Activated CD4-positive, alpha-beta T cell treated with anti-CD3 and anti-CD28 coated beads, Interleukin-2, amount 10 ng/mL, durations not matched to agents 24 days and 14 days (primary cell): ENCODE measurements around the gene REXO1. TPM values are rescaled to one million over a fixed set of nuclear protein-coding genes. Genes with fewer than 3 reads are reported as not detected.
"Not testable (repeated sequence)": the region's sequence is repeated elsewhere in the genome, so short reads cannot be mapped to it uniquely, and the experiment has no call there.

Source experiments
- DNase-seq: peaks from one replicate; pipeline ENCODE4 v3.0.0; 2022
- H3K27ac Mint-ChIP-seq: one replicate; pipeline ENCODE4 v1.8.0; 2022; ENCODE audit warnings: mild to moderate bottlenecking, mixed read lengths
- H3K27me3 Mint-ChIP-seq: one replicate; pipeline ENCODE4 v1.8.0; 2022; ENCODE audit warnings: mixed read lengths
- H3K36me3 Mint-ChIP-seq: one replicate; pipeline ENCODE4 v1.8.0; 2022; ENCODE audit warnings: low read depth, mild to moderate bottlenecking, mixed read lengths
- H3K4me1 Mint-ChIP-seq: one replicate; pipeline ENCODE4 v1.8.0; 2021; ENCODE audit warnings: mixed read lengths
- H3K4me3 Mint-ChIP-seq: one replicate; pipeline ENCODE4 v1.8.0; 2022; ENCODE audit warnings: mild to moderate bottlenecking, moderate library complexity, mixed read lengths
- H3K9me3 Mint-ChIP-seq: one replicate; pipeline ENCODE4 v1.8.0; 2021; ENCODE audit warnings: mixed read lengths
- intact Hi-C: fragments of 100-400 bp; cut with micrococcal nuclease; formaldehyde crosslinking; loops from one replicate; pipeline ENCODE4 v1.15.1; 2023
- total RNA-seq: library from RNA; stranded (reverse); gene quantifications from 2 replicates; pipeline ENCODE4 v1.2.3, GENCODE V29; 2022

REXO1 gene
- total RNA-seq, 1 donor from 2014 or later, result 61.4 TPM

GRCh38 chr19:1810439-1811160 is 37.7 kb downstream of the REXO1 start:
- H3K36me3 Mint-ChIP-seq, result peaks cover 5% of the 10 kb centered on the region
- no peak for DNase-seq
- no peak overlapping the region for H3K27ac Mint-ChIP-seq
- no peaks in the 10 kb centered on the region for H3K27me3 Mint-ChIP-seq
- H3K4me1 Mint-ChIP-seq, result peaks cover 13% of the 10 kb centered on the region
- no peaks in the 10 kb centered on the region for H3K9me3 Mint-ChIP-seq
- intact Hi-C loops, result loop anchor here (5.0 kb wide), 2 partner anchors 158 to 218 kb away; partner anchors contain the start of genes MBD3 and TCF3
- peak overlapping the region; percentile 26 for H3K4me3 Mint-ChIP-seq

- peaks cover 13% of the 10 kb centered on the region for H3K4me1 Mint-ChIP-seq
Observed at GRCh38 chr19:1809678-1810077, 38.6 kb downstream of the REXO1 start.

GRCh38 chr19:1808395-1808731 is 39.9 kb downstream of the REXO1 start:
- no peak overlapping the region for H3K27ac Mint-ChIP-seq
- no peaks in the 10 kb centered on the region for H3K27me3 Mint-ChIP-seq
- H3K4me3 Mint-ChIP-seq, result no peak overlapping the region
- H3K9me3 Mint-ChIP-seq, result no peaks in the 10 kb centered on the region
- no peak for DNase-seq
- intact Hi-C loops, result no loop called here
- H3K36me3 Mint-ChIP-seq, result peaks cover 6% of the 10 kb centered on the region
- peaks cover 13% of the 10 kb centered on the region for H3K4me1 Mint-ChIP-seq

More at GRCh38 chr19:1809678-1810077, 38.6 kb downstream of the REXO1 start:
- Mint-ChIP-seq H3K27me3 (no peaks in the 10 kb centered on the region), H3K9me3 (no peaks in the 10 kb centered on the region), H3K27ac (no peak overlapping the region), H3K36me3 (peaks cover 4% of the 10 kb centered on the region), H3K4me3 (no peak overlapping the region)
- no peak for DNase-seq
- intact Hi-C loops, result loop anchor here (5.0 kb wide), 2 partner anchors 157 to 217 kb away; partner anchors contain the start of genes MBD3 and TCF3

GRCh38 chr19:1807695-1808394 is 40.4 kb downstream of the REXO1 start:
- Mint-ChIP-seq H3K4me3 (no peak overlapping the region), H3K36me3 (peaks cover 6% of the 10 kb centered on the region), H3K27ac (no peak overlapping the region), H3K9me3 (no peaks in the 10 kb centered on the region), H3K27me3 (no peaks in the 10 kb centered on the region), H3K4me1 (peaks cover 9% of the 10 kb centered on the region)
- intact Hi-C loops, result no loop called here
- DNase-seq, result no peak

- Mint-ChIP-seq H3K4me3 (no peak overlapping the region), H3K27ac (no peak overlapping the region), H3K9me3 (no peaks in the 10 kb centered on the region), H3K36me3 (peaks cover 10% of the 10 kb centered on the region), H3K4me1 (peaks cover 3% of the 10 kb centered on the region), H3K27me3 (no peaks in the 10 kb centered on the region)
- no peak for DNase-seq
- intact Hi-C loops, result no loop called here
Observed at GRCh38 chr19:1807030-1807694, 41.1 kb downstream of the REXO1 start.

- peaks cover 2% of the 10 kb centered on the region for H3K4me1 Mint-ChIP-seq
- H3K27ac Mint-ChIP-seq, result no peak overlapping the region
- intact Hi-C loops, result no loop called here
- peaks cover 10% of the 10 kb centered on the region for H3K36me3 Mint-ChIP-seq
- no peak for DNase-seq
- H3K9me3 Mint-ChIP-seq, result no peaks in the 10 kb centered on the region
- H3K4me3 Mint-ChIP-seq, result no peak overlapping the region
- H3K27me3 Mint-ChIP-seq, result no peaks in the 10 kb centered on the region
Observed at GRCh38 chr19:1806184-1807029, 41.9 kb downstream of the REXO1 start.

GRCh38 chr19:1805401-1806183 is 42.7 kb downstream of the REXO1 start:
- no peak for DNase-seq
- intact Hi-C loops, result no loop called here
- Mint-ChIP-seq H3K4me1 (no peaks in the 10 kb centered on the region), H3K27ac (no peak overlapping the region), H3K27me3 (no peaks in the 10 kb centered on the region), H3K36me3 (peaks cover 10% of the 10 kb centered on the region), H3K9me3 (no peaks in the 10 kb centered on the region), H3K4me3 (no peak overlapping the region)

- Mint-ChIP-seq H3K4me3 (no peak overlapping the region), H3K36me3 (peaks cover 13% of the 10 kb centered on the region), H3K27me3 (no peaks in the 10 kb centered on the region), H3K27ac (no peak overlapping the region), H3K9me3 (no peaks in the 10 kb centered on the region), H3K4me1 (no peaks in the 10 kb centered on the region)
- intact Hi-C loops, result no loop called here
- no peak for DNase-seq
Observed at GRCh38 chr19:1804858-1805257, 43.4 kb downstream of the REXO1 start.

DNA sequence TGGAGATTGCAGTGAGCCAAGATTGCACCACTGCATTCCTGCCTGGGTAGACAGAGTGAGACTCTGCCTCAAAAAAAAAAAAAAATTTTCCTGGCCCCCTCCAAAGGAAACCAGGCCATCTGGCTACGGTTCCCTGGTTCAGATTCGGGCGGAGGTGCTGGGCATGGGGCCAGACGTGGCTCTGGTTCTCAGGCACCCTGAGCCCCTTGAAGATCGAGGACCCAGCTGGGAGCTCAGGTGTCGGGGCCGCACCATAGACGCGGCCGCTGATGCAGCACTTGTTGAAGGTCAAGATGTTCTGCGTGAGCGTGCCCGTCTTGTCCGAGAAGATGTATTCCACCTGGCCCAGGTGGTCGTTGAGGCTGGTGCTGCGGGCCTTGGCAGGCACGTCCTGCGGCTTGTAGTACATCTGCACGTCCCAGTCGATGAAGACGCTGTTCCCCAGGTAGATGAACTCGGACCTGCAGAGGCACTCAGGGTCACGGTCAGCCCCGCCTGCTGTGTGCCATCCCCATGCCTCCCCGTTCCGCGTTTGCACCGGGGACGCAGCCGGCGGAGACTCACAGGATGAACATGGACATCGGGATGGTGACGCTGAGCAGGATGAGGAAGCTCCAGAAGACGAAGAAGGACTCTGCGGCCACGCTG is 48.5 kb downstream of the REXO1 start:
- Mint-ChIP-seq H3K27me3 (no peaks in the 10 kb centered on the region), H3K27ac (no peak overlapping the region), H3K4me1 (peaks cover 1% of the 10 kb centered on the region), H3K36me3 (peaks cover 12% of the 10 kb centered on the region), H3K9me3 (no peaks in the 10 kb centered on the region), H3K4me3 (no peak overlapping the region)
- DNase-seq, result no peak
- intact Hi-C loops, result no loop called here

GRCh38 chr19:1797313-1797712 is 51.0 kb downstream of the REXO1 start:
- H3K36me3 Mint-ChIP-seq, DNase-seq, H3K4me1 Mint-ChIP-seq, H3K27me3 Mint-ChIP-seq, H3K27ac Mint-ChIP-seq, intact Hi-C loops, H3K4me3 Mint-ChIP-seq, H3K9me3 Mint-ChIP-seq: not testable (repeated sequence)

DNA sequence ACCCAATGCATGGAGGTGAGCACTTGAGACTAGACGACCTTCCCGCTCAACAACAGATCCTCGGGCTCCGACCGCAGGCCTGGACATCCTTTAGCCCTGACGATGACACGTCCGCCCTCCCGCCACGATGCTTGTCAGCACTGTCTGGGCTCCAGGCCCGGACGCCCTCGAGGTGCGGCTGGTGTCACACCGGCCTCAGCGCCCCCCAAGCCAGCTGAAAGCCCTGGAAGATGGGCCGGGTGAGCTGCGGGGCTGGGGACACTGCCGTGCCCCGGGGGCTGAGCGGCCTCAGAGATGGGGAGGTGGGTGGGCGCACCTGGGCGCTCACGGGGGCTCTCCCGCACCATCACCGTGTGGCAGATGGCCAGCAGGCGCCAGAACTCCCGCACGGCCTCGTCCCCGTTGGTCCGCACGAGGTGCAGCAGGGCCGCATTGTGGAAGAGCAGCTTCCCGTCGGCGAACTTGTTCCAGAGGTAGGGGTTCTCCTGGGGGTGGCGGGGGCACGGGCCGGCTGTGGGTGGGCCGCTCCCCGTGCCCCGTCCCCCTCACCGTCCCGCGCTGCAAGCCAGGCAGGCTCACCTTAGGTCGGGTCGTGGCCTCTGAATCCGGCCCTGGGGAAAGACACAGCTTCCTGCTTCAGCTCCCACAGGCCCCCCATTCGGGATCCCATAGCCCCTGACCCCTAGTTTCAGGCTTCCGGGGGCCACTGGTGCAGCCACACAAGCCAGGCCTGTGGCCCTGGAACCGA is 51.7 kb downstream of the REXO1 start:
- peaks cover 1% of the 10 kb centered on the region for H3K4me1 Mint-ChIP-seq

More for the DNA sequence above, 51.7 kb downstream of the REXO1 start:
- DNase-seq, result no peak
- H3K9me3 Mint-ChIP-seq, result no peaks in the 10 kb centered on the region
- H3K4me3 Mint-ChIP-seq, result no peak overlapping the region
- H3K27me3 Mint-ChIP-seq, result no peaks in the 10 kb centered on the region
- H3K36me3 Mint-ChIP-seq, result peaks cover 4% of the 10 kb centered on the region
- no peak overlapping the region for H3K27ac Mint-ChIP-seq
- intact Hi-C loops, result no loop called here
